HG03521 (cell line): ENCODE measurements around the gene RAB36.

ENCODE experiments used
- ATAC-seq: cut with Tn5 transposase; IDR thresholded peaks from one replicate; pipeline ENCODE4 v1.9.1; 2021; ENCODE audit warnings: mild to moderate bottlenecking, moderate library complexity; ENCODE audit not compliant: unreplicated experiment

Gene RAB36

GRCh38 chr22:23157560-23158515, 12.6 kb downstream of the RAB36 start:
- no peak for ATAC-seq

GRCh38 chr22:23158516-23159290, 13.4 kb downstream of the RAB36 start:
- no peak for ATAC-seq

GRCh38 chr22:23159291-23159630, 14.0 kb downstream of the RAB36 start:
- no peak for ATAC-seq

- ATAC-seq: no peak
Measured at GRCh38 chr22:23161029-23161428, 15.8 kb downstream of the RAB36 start.

- no peak for ATAC-seq
Measured at GRCh38 chr22:23161574-23161973, 16.3 kb downstream of the RAB36 start.

GRCh38 chr22:23163665-23164064, 18.4 kb downstream of the RAB36 start:
- no peak for ATAC-seq

- ATAC-seq: no peak
Measured at GRCh38 chr22:23164091-23164490, 18.8 kb downstream of the RAB36 start.

- ATAC-seq: no peak
Measured at GRCh38 chr22:23166042-23166831, 21.0 kb downstream of the RAB36 start.

GRCh38 chr22:23166841-23167616, 21.8 kb downstream of the RAB36 start:
- no peak for ATAC-seq

- no peak for ATAC-seq
Measured at GRCh38 chr22:23168391-23169042, 23.2 kb downstream of the RAB36 start.

GRCh38 chr22:23169043-23169406, 23.7 kb downstream of the RAB36 start:
- ATAC-seq: no peak

- no peak for ATAC-seq
Measured at GRCh38 chr22:23175817-23176644, 30.8 kb downstream of the RAB36 start.

- no peak for ATAC-seq
Measured at GRCh38 chr22:23176645-23177027, 31.4 kb downstream of the RAB36 start.

- ATAC-seq: no peak
Measured at GRCh38 chr22:23177197-23177596, 31.9 kb downstream of the RAB36 start.

- no peak for ATAC-seq
Measured at GRCh38 chr22:23178512-23179254, 33.4 kb downstream of the RAB36 start.

- no peak for ATAC-seq
Measured at GRCh38 chr22:23179381-23180299, 34.4 kb downstream of the RAB36 start.

- no peak for ATAC-seq
Measured at GRCh38 chr22:23180301-23180892, 35.1 kb downstream of the RAB36 start, which contains the start of gene BCR. BCR (plus strand) TSS chr22:23180509; CDS start chr22:23180961, 452 bp downstream.
